ENCODE results near the gene RXRB. TPM values are rescaled to one million over a fixed set of nuclear protein-coding genes. Genes with fewer than 3 reads are reported as not detected.
A peak's percentile ranks its signal among the peaks of the same experiment; 100 is the strongest.

The RXRB gene
- total RNA-seq, 1 experiment from 2014 or later: 14.4 TPM

DNA sequence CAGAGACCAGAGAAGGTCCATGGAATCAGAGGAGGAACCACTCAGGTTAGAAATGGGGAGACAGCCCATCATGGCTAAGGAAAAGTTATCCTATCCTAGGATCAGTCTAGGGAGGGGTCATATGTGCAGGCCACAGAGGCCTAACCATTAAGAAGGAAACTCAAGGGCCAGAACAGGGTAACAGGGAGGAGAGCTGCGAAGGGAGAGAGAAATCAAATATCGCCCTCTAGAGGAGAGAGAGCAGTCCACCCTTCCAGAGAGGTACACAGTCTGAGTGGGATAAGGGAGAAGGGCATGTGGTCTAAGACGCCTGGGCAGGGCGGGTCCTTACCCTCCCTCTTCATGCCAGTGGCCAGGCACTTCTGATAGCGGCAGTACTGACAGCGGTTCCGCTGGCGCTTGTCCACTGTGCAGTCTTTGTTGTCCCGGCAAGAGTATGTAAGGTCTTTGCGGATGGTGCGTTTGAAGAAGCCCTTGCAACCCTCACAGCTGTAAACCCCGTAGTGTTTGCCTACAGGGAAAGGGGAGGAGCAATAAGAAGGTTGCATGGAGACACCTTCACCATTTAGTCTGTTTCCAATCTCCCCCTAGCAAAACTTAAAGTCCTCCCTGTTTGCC is 2.9 kb downstream of the RXRB start:
- DNase-seq (ENCODE audit: low read depth): peak; percentile 69

DNA sequence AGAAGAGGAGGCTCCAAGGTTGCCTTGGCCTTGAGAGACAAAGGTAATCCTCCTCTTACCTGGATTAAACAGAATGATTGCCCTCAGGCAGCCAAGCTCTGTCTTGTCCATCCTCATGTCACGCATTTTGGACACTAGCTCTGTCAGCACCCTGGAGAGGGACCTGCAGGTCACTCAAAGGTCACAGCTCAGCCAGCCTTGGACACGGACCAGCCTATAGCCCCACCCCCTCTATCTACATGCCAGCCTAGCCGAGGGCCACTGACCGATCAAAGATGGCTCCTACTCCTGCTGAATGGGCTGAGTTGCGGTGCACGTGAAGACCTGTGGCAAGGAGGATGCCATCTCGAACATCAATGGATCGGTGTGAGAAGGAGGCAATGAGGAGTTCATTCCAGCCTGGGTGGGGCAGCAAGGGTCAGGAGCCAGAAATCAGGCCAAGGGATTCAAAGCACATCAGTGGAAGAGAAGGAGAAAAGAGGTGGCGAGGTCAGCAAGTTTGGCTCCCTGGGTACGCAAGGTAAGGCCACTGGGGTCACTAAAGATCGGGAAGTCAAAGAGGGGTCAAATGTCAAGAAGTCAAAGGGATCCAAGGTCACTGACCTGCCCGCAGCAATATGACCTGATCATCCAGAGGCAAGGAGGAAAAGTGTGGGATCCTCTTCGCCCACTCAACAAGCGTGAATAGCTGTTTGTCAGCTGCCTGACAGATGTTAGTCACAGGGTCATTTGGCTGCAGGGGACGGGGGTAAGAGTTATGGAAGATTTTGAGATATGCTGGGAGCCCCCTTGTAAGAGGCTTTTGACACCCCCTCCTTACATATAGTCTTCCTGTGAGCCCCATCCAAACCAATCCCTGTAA is 4.9 kb downstream of the RXRB start:
- DNase-seq (ENCODE audit: low read depth): no peak

DNA sequence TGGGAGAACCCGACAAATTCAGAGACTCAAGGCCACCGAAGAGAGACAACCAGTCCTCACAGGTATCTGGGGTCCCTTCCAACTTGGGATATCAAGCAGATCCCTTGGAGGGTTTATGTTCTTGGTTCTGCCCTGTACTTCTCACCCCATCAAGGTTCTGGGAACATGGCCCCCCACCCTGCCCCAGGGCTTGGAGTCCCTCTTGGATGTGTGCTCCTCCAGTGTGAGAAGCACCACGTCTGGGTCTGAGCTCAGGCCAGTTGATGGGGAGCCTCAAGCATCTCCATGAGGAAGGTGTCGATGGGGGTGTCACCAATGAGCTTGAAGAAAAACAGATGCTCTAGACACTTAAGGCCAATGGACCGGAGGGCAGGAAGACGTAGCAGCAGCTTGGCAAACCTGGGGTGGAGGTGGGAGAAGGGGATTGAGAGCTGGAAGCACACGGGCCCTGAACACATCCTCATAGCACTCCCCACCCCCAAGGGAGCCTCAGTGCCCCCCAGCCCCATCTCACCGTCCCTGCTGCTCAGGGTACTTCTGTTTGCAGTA is 6.0 kb downstream of the RXRB start:
- no peak for DNase-seq (ENCODE audit: low read depth)

- no peak for DNase-seq (ENCODE audit: low read depth)
These were observed 6.8 kb downstream of the RXRB start for GRCh38 chr6:33193619-33194018.

- peak; percentile 31 for DNase-seq (ENCODE audit: low read depth)
These were observed 7.5 kb downstream of the RXRB start for GRCh38 chr6:33192671-33193602.

GRCh38 chr6:33192105-33192646 is 8.3 kb downstream of the RXRB start, which contains the start of gene COL11A2:
Gene COL11A2 (minus strand): TSS chr6:33192467. CDS start chr6:33192240, 227 bp downstream.
- no peak for DNase-seq (ENCODE audit: low read depth)

- no peak for DNase-seq (ENCODE audit: low read depth)
These were observed 8.9 kb downstream of the RXRB start for GRCh38 chr6:33191383-33192104.

DNA sequence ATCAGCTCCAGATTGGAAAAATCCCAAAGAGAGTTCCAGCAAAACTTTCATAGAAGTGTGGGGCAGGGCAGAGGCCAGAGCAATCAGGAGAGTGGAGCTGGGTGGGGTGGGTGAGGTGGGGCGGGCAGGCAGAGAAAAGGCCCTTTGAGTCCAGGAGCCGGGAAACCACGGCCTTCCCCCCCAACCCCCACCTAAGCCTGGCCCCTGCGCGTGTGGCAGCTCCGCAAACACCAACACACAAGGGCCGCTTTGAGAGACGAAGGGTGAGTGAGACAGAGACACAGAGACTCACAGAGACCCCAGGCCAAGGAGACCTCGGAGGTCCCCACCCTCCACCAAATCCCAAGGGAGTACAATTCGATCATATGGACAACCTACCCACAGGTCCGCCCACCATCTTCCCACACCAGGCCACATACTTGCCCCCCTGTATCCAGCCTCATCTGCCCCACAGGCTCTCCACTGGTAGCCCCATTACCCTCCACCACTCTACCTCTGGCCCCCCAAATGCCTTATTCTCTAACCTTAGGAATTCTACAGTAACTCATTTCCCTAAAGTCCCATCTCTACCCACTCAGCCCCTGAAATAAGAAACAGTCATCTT is 9.9 kb downstream of the RXRB start:
- no peak for DNase-seq (ENCODE audit: low read depth)

DNA sequence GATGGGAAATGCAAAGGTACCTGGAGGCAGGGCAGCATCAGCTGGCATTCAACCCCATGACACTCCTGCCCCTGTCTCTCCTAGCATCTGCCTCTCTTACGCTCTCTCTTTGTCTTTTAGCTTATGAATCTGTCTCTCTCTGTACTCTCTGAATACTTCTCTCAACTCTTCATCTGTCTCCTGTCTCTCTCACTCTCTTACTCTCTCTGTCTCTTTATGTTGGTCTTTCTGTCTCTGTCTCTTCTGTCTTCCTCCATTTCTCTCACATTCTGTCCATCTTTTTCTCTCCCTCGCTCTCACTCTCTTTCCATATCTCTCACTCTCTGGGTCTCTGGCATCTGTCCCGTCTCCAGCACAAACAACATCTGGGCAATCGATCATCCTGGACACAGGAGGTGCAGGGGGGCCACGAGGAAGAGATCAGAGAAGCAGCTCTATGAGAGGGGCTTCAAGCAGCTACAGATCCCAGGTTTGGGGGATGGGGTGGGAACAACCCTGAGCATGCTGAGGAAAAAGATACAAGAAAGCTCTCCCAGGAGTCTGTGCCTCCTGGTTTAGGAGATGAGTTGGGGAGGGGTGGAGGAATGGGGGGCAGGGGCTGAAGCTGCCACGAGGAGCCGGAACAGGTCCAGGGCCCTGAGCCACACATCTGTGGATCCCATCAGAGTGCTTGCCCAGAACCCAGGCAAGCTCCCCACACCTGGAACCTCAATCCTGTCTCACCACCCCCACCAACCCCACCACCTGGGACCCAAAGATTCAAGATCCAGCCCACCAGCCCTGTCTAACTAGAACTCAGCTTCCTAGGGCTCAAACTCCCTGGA is 10.6 kb downstream of the RXRB start:
- DNase-seq (ENCODE audit: low read depth): no peak

GRCh38 chr6:33189164-33189563 is 11.3 kb downstream of the RXRB start:
- no peak for DNase-seq (ENCODE audit: low read depth)

- no peak for DNase-seq (ENCODE audit: low read depth)
These were observed 12.7 kb downstream of the RXRB start for GRCh38 chr6:33187809-33188208.

DNA sequence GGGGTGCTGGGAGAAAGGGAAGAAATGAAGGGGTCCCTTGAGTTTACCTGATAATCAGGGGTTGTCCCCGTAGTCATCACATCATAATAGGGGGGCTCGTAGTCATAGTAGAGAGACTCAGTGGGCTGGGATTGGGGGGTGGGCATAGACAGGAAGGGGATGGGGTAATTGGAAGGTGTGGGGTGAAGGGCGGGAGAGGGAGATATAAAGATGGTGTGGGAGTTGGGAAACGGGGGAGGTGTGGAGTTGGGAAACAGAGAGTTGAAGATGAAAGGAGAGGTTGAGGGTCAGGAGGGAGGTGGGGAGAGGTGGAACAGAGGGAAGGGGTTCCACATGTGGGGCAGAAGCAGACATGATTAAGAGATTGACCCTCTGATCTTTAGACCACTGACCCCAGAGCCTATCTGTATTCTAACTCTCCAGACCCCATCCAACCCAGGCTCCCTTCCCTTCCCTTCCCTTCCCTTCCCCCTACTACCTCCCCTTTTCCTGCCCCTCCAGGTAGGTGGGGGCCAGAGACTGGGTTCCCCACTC is 14.7 kb downstream of the RXRB start:
- no peak for DNase-seq (ENCODE audit: low read depth)

GRCh38 chr6:33185190-33185589 is 15.3 kb downstream of the RXRB start:
- no peak for DNase-seq (ENCODE audit: low read depth)

DNA sequence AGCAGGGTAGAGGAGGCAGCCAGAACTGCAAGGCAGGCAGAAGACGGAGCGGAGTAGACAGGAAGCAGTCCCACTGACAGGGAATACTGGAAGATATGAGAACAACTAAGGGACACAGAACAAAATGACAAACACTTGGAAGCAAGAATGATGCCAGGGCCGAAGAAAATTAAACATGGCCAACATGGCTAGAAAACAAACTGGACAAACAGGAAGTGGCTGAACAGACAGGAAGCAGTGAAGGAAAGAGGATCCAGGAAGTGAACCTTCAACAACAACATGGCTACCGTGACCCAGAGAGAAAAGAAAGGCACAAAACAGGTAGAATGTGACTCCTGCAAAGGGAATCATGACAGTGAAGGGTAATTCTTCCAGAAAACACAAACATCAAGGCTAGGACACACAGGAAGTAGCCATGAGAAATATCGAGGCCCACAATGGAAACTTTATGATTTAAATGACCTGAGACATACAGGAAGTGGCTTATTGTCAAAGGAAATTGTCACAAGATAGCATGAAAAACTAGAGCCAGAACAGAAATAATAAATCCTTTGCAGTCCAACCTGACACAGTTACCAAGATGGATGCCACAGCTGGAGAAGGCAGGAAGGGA is 17.3 kb downstream of the RXRB start:
- no peak for DNase-seq (ENCODE audit: low read depth)

DNA sequence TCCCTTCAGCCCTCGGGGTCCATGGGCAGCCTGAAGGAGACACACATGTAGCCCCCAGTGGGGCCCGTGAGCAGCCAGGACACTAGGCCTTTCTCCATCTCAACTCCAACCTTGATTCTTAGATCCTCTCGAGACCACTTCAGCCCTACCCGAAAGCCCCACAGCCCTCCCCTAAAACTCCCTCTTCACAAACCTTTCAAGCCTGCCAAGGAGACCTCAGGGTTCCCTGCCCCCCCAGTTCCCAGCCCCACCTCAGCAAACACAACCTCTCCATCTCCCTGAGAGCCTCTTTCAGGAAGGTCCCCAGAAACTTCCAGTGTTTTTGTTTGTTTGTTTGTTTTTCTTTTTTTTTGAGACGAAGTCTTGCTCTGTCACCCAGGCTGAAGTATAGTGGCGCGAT is 19.3 kb downstream of the RXRB start:
- no peak for DNase-seq (ENCODE audit: low read depth)

- DNase-seq (ENCODE audit: low read depth): no peak
These were observed 21.6 kb downstream of the RXRB start for GRCh38 chr6:33178755-33179475.

DNA sequence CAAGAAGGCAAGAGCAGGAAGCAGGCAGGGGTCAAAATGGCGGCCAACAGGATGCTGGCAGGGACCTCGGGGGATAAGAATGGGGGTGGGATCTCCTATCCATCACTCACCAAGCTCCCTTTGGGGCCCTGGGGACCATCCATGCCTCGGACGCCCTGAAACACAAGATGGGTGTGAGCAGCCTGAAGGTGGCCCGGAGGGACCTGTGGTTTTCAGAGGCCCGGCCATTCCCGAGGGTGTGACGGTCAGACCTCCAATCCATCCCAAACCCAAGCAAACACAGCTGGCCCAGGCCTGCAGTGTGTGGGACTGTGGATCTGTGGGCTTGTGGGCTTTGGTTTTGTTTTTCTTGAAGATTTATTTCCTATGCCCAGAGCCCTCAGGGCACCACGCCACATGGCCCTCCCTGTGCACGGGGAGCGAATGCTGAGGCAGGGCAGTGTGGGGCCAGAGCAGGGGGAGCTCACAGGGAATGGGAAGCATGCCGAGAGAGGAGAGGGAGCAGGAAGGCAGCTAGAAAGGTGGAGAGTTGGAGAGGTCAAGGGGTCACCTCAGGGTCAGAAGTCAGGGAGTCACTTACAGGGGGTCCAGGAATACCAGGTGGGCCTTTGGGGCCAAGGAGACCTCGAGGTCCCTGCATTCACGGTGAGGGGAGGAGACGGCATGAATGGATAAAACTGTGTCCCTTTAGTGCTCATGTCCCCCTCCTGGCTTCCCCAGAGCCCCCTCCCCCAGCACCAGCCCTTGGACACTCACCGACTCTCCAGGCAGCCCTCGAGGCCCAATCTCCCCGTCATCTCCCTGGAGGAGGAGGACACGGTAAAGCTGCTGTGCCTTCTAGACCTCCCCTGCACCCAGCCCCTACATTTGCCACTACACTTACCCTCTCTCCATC is 22.7 kb downstream of the RXRB start:
- peak; percentile 88 for DNase-seq (ENCODE audit: low read depth)

Measured in RPMI7951 (cell line).